LNCAP (cell line): ENCODE results near the gene KLF1.

Experiments
- CTCF ChIP-seq: fragments of 450-650 bp; IDR thresholded peaks from 2 replicates; pipeline ENCODE4 v1.5.1; 2017; ENCODE audit warnings: mild to moderate bottlenecking

Gene KLF1

DNA sequence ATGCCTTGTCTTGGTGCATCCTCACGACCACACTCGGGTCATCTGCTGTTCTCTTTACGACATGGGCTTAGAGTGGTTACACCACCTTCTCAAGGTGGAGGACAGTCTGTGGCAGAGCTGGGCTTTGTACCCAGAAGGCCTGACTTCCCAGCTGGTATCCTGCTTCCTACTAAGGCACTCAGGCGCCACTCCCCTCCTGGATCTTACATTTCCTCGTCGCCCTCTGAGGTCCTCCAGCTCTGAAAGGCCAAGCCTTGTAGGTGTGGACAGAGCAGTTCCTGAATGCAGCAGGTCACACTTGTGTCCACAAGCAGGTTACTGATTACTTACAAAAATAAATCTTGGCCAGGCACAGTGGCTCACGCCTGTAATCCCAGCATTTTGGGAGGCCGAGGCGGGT lies 20.2 kb upstream of the KLF1 start:
- TF ChIP-seq CTCF, result no peak

DNA sequence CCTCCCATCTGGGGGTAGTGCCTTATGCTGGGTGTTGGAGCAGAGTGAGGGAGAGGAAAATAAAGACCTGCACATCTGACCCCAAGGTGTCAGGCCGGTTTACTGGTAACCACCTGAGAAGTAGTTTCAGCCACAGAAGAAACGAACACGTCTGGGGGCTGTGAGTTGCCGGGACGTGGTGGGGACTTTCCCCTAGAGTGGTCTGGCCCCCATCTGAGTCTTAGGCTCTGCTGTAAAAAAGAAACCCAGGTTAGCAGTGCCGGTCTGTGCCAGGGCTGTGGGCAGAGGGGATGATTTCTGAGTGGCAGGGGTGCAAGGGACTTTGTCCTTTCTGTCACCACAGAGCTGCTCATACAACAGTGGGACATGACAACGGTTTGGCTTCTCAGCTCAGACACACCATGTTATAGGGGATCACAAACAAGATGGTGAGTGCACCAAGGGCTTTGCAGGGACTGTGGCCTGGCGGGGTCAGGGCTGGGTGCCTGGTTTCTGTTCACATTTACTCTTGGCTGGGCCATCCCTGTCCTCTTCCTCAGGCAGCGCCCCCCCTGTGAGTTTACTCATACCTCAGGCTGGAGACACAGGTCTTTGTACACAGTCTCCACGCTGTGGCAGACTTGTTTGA lies 13.0 kb upstream of the KLF1 start:
- TF ChIP-seq CTCF, result no peak

DNA sequence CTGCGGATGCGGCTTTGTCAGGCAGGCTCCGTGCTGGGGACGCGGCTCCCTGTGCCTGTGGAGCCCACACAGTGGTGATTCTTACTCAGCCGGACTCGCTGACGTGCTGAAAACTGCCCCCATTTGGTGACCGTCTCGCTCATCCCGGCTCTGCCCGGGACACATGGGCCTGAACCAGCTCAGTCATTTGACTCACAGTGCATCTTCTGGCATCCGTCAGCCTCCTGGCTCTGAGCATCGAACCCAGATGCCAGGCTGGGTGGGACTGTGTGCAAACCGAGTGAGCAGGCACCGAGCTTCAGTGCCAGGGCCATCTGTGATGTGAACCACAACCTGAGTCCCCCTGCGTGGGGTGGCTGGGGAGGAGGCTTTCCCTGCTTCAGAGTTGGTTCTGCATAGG lies 9.5 kb upstream of the KLF1 start:
- no peak for TF ChIP-seq CTCF

DNA sequence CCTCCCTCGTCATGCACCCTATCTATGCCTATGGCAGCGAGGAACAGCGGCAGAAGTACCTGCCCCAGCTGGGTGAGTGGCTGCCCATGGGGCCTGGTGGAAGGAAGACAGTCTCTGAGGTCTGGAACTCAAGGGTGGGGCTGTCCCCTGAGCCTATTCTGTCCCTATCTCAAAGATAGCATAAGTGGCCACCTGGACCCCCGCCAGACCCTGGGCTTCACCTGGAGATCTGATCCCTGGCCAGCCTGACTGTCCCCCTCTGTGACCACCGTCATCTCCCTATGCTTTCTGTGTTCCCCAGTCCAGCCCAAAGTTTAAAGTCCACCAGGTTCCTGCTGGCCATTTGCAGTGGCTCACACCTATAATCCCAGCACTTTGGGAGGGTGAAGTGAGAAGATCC lies 6.6 kb upstream of the KLF1 start:
- no peak for TF ChIP-seq CTCF

DNA sequence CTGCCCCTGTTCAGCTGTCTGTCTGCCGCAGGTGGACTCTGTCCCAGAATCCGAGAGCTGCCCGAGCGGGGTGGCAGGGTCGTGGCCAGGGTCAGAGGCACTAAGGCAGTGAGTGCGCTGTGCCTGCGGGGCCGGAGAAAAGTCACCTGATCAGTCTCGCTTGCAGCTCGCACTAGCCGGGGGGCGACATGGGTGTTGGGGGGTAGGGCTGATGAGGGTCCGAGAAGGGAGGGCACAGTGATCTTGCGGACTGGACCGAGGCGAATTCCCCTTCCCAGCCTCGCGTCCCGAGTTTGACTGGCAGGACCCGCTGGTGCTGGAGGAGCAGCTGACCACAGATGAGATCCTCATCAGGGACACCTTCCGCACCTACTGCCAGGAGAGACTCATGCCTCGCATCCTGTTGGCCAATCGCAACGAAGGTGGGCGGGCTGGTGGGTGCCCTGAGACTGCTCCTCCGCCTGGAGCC lies 4.6 kb upstream of the KLF1 start:
- no peak for TF ChIP-seq CTCF

DNA sequence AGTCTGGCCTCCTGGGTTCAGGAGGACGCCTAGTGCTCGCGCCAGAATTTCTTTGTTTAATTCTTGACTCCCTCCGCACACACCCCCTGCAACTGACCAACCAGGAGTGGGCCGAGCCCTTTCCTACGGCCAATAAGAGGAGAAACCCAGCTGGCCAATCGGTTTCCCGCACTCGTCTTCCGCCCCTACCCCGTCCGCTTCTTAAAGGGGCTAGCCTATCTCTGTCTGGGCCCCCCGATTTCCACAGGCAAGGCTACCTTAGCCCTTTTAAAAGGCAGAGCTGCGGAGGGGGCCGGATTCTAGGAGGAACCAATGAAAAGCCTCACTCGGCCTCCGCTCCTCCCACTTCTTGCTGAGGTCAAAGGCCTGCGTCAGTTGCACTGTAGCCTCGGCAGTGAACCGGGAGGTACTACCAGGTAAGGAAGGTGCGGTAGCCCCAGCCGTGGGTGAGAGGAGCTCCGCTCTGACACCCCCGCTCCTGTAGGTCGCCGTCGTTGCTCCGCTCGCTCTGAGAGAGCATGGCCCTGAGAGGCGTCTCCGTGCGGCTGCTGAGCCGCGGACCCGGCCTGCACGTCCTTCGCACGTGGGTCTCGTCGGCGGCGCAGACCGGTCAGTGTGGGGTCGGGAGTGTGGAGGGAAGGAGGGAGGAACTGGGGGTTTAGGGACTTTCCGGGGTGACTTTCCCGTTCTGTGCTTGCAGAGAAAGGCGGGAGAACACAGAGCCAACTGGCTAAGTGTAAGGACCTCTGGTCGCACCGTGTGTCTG lies 4.0 kb upstream of the KLF1 start, which contains the start of gene GCDH:
Gene GCDH, plus strand, starts transcription at position 374 of the 766 bp plus-strand sequence. Its CDS starts 145 bp downstream, at position 519.
- no peak for TF ChIP-seq CTCF

- TF ChIP-seq CTCF, result no peak
Observed at GRCh38 chr19:12888006-12888603, 1.1 kb upstream of the KLF1 start.
